Neural crest cell (in vitro differentiated cells): Measurements from ENCODE around the gene DBH. TPM values are rescaled to one million over a fixed set of nuclear protein-coding genes. Genes with fewer than 3 reads are reported as not detected.

Experiments
- DNase-seq: peaks from one replicate; pipeline ENCODE4 v3.0.0; 2021; ENCODE audit warnings: low read depth, mixed read lengths, low spot score
- H3K27ac Mint-ChIP-seq: one replicate; pipeline ENCODE4 v1.8.0; 2021; ENCODE audit warnings: mild to moderate bottlenecking, mixed read lengths; ENCODE audit not compliant: unreplicated experiment
- H3K27me3 Mint-ChIP-seq: 2 replicates; pipeline ENCODE4 v1.8.0; 2021; ENCODE audit warnings: low read depth, mild to moderate bottlenecking, mixed read lengths
- H3K36me3 Mint-ChIP-seq: 2 replicates; pipeline ENCODE4 v1.8.0; 2021; ENCODE audit warnings: low read depth, mild to moderate bottlenecking, mixed read lengths
- H3K4me1 Mint-ChIP-seq: 2 replicates; pipeline ENCODE4 v1.8.0; 2021; ENCODE audit warnings: mixed read lengths
- H3K4me3 Mint-ChIP-seq: one replicate; pipeline ENCODE4 v1.8.0; 2021; ENCODE audit warnings: mild to moderate bottlenecking, mixed read lengths
- H3K9me3 Mint-ChIP-seq: 2 replicates; pipeline ENCODE4 v1.8.0; 2021; ENCODE audit warnings: mixed read lengths
- total RNA-seq: library from RNA; stranded (reverse); gene quantifications from 2 replicates; pipeline ENCODE4 v1.2.1, GENCODE V29; 2021
- TF ChIP-seq, protein P1 (sequence below): fragments of 200-600 bp; sonication (generic); conservative IDR thresholded peaks from 2 replicates; pipeline ENCODE4 v1.5.0; 2021; ENCODE audit warnings: antibody characterized with exemption, mild to moderate bottlenecking

The DBH gene
- total RNA-seq, 1 donor from 2014 or later = 0.75 TPM

DNA sequence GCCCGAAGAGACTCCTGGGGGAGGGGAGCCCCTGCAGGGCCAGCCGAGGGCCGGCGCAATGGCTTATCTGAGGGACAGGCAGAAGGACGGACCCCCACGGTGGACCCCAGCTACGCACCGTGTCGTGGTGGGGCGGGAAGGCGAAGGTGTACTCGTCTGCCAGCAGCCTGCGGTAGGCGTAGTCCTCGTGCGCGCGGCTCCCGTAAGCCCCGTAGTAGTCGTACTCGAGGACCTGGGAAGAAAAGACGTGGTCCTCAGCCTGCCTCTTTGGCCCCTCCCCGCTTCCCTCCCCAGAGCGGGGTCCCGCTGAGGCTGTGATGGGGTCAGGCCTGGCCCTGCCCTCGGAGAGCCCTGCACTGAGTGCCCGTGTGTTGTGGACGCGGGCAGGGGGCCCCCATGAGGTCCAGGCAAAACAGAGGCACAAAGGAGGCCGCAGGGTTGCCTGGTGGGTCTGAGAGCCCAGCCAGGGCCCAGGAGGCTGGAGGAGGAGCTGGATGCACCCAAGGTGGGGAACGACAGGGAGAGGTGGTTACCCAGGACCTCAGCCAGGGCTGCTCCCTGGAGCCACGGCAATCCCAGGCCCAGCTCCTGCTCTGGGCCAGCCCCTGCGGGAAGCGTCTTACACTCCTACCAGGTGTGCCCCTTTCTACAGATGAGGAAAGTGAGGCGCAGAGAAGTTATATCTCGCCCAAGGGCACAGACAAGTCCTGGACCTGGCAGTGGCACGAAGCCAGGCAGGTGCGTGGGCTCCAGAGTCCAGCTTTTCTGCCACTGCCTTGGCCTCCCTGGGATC, 66.8 kb downstream of the DBH start:
- no peak for DNase-seq
- Mint-ChIP-seq H3K27me3 (no peaks in the 10 kb centered on the region), H3K36me3 (no peaks in the 10 kb centered on the region), H3K4me1 (no peaks in the 10 kb centered on the region), H3K9me3 (no peaks in the 10 kb centered on the region), H3K4me3 (no peak overlapping the region), H3K27ac (no peak overlapping the region)
- TF ChIP-seq, protein P1, sequence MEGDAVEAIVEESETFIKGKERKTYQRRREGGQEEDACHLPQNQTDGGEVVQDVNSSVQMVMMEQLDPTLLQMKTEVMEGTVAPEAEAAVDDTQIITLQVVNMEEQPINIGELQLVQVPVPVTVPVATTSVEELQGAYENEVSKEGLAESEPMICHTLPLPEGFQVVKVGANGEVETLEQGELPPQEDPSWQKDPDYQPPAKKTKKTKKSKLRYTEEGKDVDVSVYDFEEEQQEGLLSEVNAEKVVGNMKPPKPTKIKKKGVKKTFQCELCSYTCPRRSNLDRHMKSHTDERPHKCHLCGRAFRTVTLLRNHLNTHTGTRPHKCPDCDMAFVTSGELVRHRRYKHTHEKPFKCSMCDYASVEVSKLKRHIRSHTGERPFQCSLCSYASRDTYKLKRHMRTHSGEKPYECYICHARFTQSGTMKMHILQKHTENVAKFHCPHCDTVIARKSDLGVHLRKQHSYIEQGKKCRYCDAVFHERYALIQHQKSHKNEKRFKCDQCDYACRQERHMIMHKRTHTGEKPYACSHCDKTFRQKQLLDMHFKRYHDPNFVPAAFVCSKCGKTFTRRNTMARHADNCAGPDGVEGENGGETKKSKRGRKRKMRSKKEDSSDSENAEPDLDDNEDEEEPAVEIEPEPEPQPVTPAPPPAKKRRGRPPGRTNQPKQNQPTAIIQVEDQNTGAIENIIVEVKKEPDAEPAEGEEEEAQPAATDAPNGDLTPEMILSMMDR = no peak

DNA sequence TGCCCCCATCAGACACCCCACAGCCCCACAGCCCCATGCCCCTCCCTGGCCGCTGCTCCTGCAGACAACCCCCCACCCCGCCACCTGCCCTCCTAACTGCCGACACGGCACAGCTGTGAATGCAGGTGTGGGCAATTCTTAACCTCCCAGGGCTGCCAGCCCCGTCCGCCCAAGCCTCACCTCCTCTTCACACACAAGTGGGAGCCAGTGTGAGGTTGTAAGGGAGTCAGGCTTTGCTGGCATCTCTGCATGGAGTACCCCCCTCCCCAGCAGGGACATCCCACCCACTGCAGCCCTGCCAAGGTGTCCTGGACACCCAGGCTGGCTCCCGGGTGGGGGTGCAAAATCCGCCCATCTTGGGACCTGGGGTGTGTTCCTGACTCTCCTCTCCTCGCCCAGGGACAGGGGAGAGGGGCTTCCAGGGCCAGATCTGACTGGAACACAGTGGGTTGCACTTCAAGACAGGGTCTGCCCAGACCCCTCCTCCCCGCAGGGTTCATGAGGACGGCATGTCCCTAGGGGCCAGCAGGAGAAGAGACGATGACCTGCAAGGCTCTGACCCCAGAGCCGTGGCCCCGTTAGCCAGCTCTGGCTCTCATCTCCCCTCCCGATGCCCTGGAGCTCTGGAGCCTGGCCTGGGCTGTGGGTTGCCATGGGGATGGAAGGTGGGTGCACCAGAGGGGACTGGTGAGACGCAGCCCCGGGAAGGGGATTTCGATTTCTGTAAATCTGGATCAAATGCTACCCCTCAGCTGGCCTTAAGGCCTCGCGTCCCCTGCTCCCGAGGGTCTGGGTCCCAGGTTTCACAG, 67.6 kb downstream of the DBH start:
- no peak for DNase-seq
- Mint-ChIP-seq H3K4me1 (no peaks in the 10 kb centered on the region), H3K4me3 (no peak overlapping the region), H3K36me3 (no peaks in the 10 kb centered on the region), H3K27ac (no peak overlapping the region), H3K9me3 (no peaks in the 10 kb centered on the region), H3K27me3 (no peaks in the 10 kb centered on the region)
- TF ChIP-seq, protein P1 = no peak

DNA sequence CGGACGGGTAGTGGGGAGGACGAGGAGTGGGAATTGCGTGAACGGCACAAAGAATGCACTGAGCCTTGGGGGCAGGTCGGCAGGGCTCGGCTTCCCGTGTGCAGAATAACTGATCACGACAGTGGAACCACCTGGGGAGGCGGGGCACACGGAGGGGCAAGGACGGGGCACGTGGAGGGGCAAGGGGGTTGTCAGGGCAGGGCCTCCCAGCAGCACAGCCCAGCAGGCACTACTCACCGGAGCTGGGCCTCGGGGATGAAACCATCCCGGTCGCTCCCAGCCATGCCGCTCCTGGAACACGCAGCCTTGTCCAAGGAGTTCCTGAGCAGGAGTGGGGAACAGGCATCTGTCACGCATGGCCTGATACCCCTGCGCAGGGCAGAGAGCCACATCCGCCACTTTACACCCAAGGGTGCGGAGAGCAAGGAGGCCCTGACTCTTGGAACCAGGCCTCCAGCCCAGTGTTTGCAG, 68.6 kb downstream of the DBH start:
- TF ChIP-seq, protein P1 = no peak
- Mint-ChIP-seq H3K36me3 (no peaks in the 10 kb centered on the region), H3K27me3 (no peaks in the 10 kb centered on the region), H3K4me1 (no peaks in the 10 kb centered on the region), H3K27ac (no peak overlapping the region), H3K9me3 (no peaks in the 10 kb centered on the region), H3K4me3 (no peak overlapping the region)
- DNase-seq = no peak

DNA sequence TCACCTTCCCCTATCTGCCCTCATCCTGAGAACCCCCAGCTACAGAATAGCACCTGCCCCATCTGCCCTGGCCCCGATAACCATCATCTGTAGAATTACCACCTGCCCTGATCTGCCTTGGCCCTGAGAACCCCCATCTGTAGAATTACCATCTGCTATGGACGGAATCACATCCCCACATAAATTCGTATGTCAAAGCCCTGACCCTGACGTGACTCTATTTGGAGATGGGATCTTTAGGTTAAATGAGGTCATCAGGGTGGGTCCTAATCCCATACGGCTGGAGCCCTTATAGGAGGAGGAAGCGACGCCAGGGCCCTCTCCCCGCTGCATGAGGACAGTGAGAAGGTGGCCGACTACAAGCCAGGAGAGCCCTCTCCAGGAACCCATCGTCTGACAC, 69.4 kb downstream of the DBH start:
- H3K4me3 Mint-ChIP-seq = no peak overlapping the region
- H3K36me3 Mint-ChIP-seq = no peaks in the 10 kb centered on the region
- TF ChIP-seq, protein P1 = no peak
- no peaks in the 10 kb centered on the region for H3K9me3 Mint-ChIP-seq
- no peak for DNase-seq
- H3K4me1 Mint-ChIP-seq = no peaks in the 10 kb centered on the region
- H3K27ac Mint-ChIP-seq = no peak overlapping the region
- no peaks in the 10 kb centered on the region for H3K27me3 Mint-ChIP-seq

DNA sequence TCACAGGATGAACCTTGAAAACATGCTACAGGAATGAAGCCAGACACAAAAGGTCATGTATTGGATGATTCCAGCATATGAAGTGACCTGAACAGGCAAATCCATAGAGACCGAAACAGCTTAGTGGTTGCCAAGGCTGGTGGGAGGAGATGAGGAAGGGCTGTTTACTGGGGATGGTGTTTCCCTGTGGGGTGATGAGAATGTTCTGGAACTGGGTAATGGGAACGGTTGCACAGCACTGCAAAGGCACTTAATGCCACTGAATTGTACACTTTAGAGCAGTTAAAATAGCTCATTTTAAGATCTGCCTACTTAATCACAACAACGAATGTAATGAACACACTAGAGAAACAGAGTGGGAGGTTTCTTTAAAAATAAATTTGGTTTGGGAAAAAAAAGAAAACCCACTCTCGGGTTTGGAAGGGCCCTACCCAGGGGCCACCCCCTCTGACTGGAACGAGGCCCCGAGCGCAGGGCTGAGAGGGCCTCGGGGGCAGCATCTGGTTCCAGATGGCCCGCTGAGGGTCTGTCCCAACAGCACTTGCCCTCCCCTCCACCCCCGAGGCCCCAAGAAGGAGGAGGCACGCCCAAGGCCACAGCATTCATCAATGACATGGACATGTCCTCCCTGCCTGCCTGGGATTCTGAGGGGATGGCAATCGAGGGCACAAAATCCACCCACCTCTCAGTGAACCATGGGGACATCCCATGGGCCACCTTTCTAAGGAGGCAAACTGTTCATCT, 70.3 kb downstream of the DBH start:
- no peaks in the 10 kb centered on the region for H3K36me3 Mint-ChIP-seq
- DNase-seq = no peak
- no peaks in the 10 kb centered on the region for H3K4me1 Mint-ChIP-seq
- no peak overlapping the region for H3K4me3 Mint-ChIP-seq
- TF ChIP-seq, protein P1 = no peak
- peak overlapping the region; percentile 43 for H3K27ac Mint-ChIP-seq
- H3K27me3 Mint-ChIP-seq = no peaks in the 10 kb centered on the region
- no peaks in the 10 kb centered on the region for H3K9me3 Mint-ChIP-seq
